HEK293 (cell line): ENCODE results near the gene FREM1.
A peak's percentile ranks its signal among the peaks of the same experiment; 100 is the strongest.

Source experiments
- CTCF ChIA-PET: fragments of 350-600 bp; formaldehyde crosslinking; extraction: SDS; loops from one replicate; lab custom pipeline; 2021; ENCODE audit warnings: antibody characterized with exemption; lab: Yijun Ruan, JAX
- POLR2A ChIA-PET: fragments of 300-600 bp; formaldehyde crosslinking; extraction: SDS; loops from one replicate; lab custom pipeline; 2020; ENCODE audit warnings: antibody characterized with exemption, inconsistent platforms; lab: Yijun Ruan, JAX
- H3K27ac ChIP-seq: fragments of 200-500 bp; sonication (Bioruptor generic); 2 replicates; pipeline ENCODE4 v1.5.1; 2014; ENCODE audit warnings: low read depth, low read length, control low read depth, inconsistent platforms; ENCODE audit errors: extremely low read depth
- H3K36me3 ChIP-seq, 2 experiments: fragments of 200-500 bp in 1 of 2; sonication (Bioruptor generic) in 1 of 2; 1 replicate in 1 of 2; 2 replicates in 1 of 2; pipeline ENCODE4 v1.5.1; 2014 to 2017; ENCODE audit warnings: inconsistent platforms in 2 of 2, low read length in 2 of 2; ENCODE audit not compliant: control insufficient read depth in 2 of 2, insufficient read depth in 1 of 2
- H3K4me1 ChIP-seq: fragments of 200-500 bp; sonication (Bioruptor generic); 2 replicates; pipeline ENCODE4 v1.5.1; 2014; ENCODE audit warnings: mild to moderate bottlenecking, low read length, inconsistent platforms; ENCODE audit not compliant: control insufficient read depth, insufficient read depth
- H3K4me3 ChIP-seq: 2 replicates; pipeline ENCODE4 v1.5.1; 2011; ENCODE audit warnings: low read depth, mild to moderate bottlenecking, control low read depth, low read length, moderate library complexity
- H3K9me3 ChIP-seq: fragments of 200-500 bp; sonication (Bioruptor generic); 2 replicates; pipeline ENCODE4 v1.5.1; 2014; ENCODE audit warnings: low read depth, low read length, inconsistent platforms; ENCODE audit not compliant: control insufficient read depth, insufficient read depth
- ZNF2 ChIP-seq: fragments of 450-650 bp; formaldehyde crosslinking; IDR thresholded peaks from 2 replicates; pipeline ENCODE4 v1.5.1; 2016; ENCODE audit warnings: missing biosample characterization, missing genetic modification characterization
- ZNF221 ChIP-seq: fragments of 450-650 bp; formaldehyde crosslinking; IDR thresholded peaks from 2 replicates; pipeline ENCODE4 v1.5.1; 2017; ENCODE audit warnings: missing biosample characterization, missing genetic modification characterization, borderline replicate concordance
- ZNF571 ChIP-seq: fragments of 450-650 bp; formaldehyde crosslinking; IDR thresholded peaks from 2 replicates; pipeline ENCODE4 v1.5.0; 2017; ENCODE audit warnings: missing biosample characterization, missing genetic modification characterization
- ZNF600 ChIP-seq: fragments of 450-650 bp; formaldehyde crosslinking; IDR thresholded peaks from 2 replicates; pipeline ENCODE4 v1.5.1; 2016; ENCODE audit warnings: missing biosample characterization, missing genetic modification characterization
- TF ChIP-seq, protein P1 (sequence below): fragments of 450-650 bp; formaldehyde crosslinking; IDR thresholded peaks from 2 replicates; pipeline ENCODE4 v1.5.1; 2016; ENCODE audit warnings: missing biosample characterization, missing genetic modification characterization, borderline replicate concordance
- TF ChIP-seq, protein P2 (sequence below): fragments of 450-650 bp; formaldehyde crosslinking; IDR thresholded peaks from 2 replicates; pipeline ENCODE4 v1.5.1; 2017; ENCODE audit warnings: missing biosample characterization, missing genetic modification characterization
- TF ChIP-seq, protein P3 (sequence below): fragments of 450-650 bp; formaldehyde crosslinking; IDR thresholded peaks from 2 replicates; pipeline ENCODE4 v1.5.1; 2017; ENCODE audit warnings: missing biosample characterization, missing genetic modification characterization

The FREM1 gene

DNA sequence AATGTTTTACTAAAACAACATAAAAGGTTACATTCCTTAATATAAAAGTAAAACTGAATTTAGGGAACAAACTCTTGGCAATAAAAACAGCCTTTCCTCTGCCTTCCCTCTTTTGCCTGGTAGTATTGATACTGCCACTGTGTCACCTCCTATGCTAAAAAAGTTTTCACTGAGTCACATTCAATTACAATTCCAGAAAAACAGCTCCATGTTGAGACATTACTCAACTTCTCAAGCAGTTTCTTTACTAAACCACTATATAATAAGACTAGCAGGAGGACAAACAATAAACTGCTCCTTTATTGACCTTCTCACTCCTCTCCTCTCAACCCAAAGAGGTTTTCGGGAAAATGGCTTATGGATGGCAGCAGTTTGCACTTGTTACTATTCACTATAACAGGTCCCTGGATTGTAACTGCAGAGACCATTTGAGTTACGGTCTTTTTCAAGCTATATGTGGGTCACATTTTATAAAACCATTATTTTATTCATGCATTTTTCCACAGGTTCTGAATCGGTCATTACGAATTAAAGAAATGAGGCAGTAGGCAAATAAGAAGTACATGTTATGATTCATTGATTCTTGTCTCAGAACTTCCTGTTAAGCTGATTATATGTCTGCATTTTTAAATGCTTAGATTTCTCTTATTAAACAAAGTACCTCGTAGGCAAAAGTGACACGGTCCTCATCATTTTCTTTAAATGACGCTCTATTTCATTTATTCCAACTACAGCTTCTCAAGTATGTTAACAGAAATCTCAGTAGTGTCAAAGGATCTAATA, 219.1 kb downstream of the FREM1 start (continued):
- no peak for TF ChIP-seq ZNF600 (tag by site-specific recombination)

DNA sequence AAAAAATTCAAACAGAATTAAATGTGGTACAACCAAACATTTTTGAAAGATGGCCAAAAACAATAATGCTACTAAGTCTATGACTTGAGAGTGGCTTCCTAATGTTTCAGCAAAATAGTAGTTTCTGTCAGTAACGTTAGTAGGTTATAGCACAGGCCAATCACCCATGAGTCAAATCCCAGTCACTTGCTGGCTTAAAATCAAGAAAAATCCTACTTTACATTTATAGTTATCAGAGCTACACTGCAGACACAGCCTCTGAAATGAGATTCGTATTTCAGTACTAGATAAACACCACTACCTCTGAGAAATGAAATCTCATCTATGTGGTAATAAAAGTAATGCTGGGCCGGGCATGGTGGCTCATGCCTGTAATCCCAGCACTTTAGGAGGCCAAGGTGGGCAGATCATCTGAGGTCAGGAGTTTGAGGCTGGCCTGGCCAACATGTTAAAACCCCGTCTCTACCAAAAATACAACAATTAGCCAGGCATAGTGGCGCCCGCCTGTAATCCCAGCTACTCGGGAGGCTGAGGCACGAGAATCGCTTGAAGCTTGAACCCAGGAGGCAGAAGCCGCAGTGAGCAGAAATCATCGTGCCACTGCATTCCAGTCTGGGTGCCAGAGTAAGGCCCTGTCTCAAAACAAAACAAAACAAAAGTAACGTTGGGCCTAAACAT, 223.0 kb downstream of the FREM1 start:
- ChIA-PET POLR2A (no interaction called here), CTCF (interaction anchor here (0.6 to 0.8 kb wide), 2 partner anchors 34 to 49 kb away, joined by 3 read pairs; no protein-coding TSS in a partner anchor)
- Histone ChIP-seq H3K27ac (no peak overlapping the region), H3K4me1 (peaks cover 7% of the 10 kb centered on the region; the same call in 1 of the 2 replicates), H3K36me3 (peaks cover 0 to 21% of the 10 kb centered on the region in 2 experiments; a peak in 1 of 3 replicates), H3K9me3 (no peaks in the 10 kb centered on the region), H3K4me3 (no peak overlapping the region)
- TF ChIP-seq, protein P1, sequence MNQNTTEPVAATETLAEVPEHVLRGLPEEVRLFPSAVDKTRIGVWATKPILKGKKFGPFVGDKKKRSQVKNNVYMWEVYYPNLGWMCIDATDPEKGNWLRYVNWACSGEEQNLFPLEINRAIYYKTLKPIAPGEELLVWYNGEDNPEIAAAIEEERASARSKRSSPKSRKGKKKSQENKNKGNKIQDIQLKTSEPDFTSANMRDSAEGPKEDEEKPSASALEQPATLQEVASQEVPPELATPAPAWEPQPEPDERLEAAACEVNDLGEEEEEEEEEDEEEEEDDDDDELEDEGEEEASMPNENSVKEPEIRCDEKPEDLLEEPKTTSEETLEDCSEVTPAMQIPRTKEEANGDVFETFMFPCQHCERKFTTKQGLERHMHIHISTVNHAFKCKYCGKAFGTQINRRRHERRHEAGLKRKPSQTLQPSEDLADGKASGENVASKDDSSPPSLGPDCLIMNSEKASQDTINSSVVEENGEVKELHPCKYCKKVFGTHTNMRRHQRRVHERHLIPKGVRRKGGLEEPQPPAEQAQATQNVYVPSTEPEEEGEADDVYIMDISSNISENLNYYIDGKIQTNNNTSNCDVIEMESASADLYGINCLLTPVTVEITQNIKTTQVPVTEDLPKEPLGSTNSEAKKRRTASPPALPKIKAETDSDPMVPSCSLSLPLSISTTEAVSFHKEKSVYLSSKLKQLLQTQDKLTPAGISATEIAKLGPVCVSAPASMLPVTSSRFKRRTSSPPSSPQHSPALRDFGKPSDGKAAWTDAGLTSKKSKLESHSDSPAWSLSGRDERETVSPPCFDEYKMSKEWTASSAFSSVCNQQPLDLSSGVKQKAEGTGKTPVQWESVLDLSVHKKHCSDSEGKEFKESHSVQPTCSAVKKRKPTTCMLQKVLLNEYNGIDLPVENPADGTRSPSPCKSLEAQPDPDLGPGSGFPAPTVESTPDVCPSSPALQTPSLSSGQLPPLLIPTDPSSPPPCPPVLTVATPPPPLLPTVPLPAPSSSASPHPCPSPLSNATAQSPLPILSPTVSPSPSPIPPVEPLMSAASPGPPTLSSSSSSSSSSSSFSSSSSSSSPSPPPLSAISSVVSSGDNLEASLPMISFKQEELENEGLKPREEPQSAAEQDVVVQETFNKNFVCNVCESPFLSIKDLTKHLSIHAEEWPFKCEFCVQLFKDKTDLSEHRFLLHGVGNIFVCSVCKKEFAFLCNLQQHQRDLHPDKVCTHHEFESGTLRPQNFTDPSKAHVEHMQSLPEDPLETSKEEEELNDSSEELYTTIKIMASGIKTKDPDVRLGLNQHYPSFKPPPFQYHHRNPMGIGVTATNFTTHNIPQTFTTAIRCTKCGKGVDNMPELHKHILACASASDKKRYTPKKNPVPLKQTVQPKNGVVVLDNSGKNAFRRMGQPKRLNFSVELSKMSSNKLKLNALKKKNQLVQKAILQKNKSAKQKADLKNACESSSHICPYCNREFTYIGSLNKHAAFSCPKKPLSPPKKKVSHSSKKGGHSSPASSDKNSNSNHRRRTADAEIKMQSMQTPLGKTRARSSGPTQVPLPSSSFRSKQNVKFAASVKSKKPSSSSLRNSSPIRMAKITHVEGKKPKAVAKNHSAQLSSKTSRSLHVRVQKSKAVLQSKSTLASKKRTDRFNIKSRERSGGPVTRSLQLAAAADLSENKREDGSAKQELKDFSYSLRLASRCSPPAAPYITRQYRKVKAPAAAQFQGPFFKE (tag by site-specific recombination): no peak
- TF ChIP-seq ZNF571 (tag by site-specific recombination): no peak
- TF ChIP-seq, protein P2, sequence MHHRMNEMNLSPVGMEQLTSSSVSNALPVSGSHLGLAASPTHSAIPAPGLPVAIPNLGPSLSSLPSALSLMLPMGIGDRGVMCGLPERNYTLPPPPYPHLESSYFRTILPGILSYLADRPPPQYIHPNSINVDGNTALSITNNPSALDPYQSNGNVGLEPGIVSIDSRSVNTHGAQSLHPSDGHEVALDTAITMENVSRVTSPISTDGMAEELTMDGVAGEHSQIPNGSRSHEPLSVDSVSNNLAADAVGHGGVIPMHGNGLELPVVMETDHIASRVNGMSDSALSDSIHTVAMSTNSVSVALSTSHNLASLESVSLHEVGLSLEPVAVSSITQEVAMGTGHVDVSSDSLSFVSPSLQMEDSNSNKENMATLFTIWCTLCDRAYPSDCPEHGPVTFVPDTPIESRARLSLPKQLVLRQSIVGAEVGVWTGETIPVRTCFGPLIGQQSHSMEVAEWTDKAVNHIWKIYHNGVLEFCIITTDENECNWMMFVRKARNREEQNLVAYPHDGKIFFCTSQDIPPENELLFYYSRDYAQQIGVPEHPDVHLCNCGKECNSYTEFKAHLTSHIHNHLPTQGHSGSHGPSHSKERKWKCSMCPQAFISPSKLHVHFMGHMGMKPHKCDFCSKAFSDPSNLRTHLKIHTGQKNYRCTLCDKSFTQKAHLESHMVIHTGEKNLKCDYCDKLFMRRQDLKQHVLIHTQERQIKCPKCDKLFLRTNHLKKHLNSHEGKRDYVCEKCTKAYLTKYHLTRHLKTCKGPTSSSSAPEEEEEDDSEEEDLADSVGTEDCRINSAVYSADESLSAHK (tag by site-specific recombination): peak; percentile 53; the same call in 1 of the 2 replicates
- TF ChIP-seq, protein P3, sequence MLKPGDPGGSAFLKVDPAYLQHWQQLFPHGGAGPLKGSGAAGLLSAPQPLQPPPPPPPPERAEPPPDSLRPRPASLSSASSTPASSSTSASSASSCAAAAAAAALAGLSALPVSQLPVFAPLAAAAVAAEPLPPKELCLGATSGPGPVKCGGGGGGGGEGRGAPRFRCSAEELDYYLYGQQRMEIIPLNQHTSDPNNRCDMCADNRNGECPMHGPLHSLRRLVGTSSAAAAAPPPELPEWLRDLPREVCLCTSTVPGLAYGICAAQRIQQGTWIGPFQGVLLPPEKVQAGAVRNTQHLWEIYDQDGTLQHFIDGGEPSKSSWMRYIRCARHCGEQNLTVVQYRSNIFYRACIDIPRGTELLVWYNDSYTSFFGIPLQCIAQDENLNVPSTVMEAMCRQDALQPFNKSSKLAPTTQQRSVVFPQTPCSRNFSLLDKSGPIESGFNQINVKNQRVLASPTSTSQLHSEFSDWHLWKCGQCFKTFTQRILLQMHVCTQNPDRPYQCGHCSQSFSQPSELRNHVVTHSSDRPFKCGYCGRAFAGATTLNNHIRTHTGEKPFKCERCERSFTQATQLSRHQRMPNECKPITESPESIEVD (tag by site-specific recombination): peak; percentile 88

DNA sequence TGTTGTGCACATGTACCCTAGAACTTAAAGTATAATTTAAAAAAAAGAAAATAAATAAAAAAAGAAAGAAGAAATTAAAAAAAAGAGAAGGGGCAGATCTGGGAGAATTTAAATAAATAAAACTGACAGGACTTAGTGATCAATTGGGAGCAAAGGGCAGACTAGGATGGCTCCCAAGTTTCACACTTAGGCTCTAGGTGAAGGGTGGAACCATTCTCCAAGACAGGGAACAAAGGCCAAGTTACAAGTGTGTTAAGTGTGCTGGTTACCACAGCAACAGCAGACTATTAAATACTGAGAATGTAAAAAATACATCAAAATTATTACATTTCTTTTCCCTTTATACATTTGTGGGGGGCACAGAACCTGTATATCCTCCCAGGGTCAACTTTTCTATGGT, 224.1 kb downstream of the FREM1 start:
- Histone ChIP-seq H3K4me1 (peaks cover 3% of the 10 kb centered on the region; the same call in 1 of the 2 replicates), H3K9me3 (no peaks in the 10 kb centered on the region), H3K4me3 (no peak overlapping the region), H3K27ac (no peak overlapping the region), H3K36me3 (peaks cover 0 to 25% of the 10 kb centered on the region in 2 experiments; a peak in 1 of 3 replicates)
- ChIA-PET POLR2A (no interaction called here), CTCF (no interaction called here)
- TF ChIP-seq ZNF2 (tag by site-specific recombination) (no peak), ZNF221 (tag by site-specific recombination) (no peak)
